ENCODE data around the gene JUP. TPM values are rescaled to one million over a fixed set of nuclear protein-coding genes. Genes with fewer than 3 reads are reported as not detected.
A peak's percentile ranks its signal among the peaks of the same experiment; 100 is the strongest.

The JUP gene
- polyA plus RNA-seq, 1 donor from 2014 or later = 46.1 TPM

DNA sequence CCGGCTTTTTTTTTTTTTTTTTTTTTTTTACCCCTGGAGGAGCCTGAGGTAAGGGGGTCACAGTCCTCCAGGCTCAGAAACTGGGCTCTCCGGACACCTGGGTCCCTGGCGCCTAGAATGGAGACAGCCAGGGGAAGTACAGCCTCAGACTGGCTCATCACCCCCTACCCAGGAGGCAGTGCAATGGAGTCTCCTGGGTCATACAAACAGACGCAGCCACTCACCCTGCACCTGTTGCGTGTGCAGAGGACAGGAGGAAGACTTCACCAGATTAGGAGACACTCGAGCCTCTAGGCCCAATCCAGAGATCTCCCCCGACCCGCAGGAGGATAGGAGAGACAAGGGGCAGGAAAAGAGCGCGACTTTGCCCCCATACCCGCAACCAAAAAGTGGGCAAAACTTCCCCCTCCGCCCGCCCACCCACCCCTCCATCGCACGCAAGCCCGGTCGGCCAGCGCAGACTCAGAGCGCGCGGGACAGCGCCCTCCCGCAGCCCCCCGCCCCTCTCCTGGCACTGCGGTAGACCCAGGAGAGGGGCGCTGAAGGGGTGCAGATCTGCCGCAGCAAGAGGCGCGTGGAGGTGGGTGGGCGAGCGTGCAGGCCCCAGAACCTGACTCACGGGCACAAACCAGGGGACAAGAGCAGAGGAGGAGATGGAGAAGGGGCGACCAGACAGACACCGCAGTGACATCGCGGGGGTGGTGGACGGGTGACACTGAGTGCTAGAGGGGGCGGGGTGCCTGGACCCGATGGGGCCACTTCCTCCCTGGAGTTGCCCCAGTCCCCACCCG, 53.0 kb downstream of the JUP start:
- Histone ChIP-seq H3K27ac (ENCODE audit: low read length) (no peak overlapping the region), H3F3A (ENCODE audit: insufficient read depth, low read length, poor library complexity, severe bottlenecking) (no peaks in the 10 kb centered on the region), H3K79me2 (replicated peaks; ENCODE audit: insufficient read depth, low read length) (no peaks in the 10 kb centered on the region), H3K4me3 (ENCODE audit: low read length) (peak overlapping the region; percentile 77), H3K36me3 (ENCODE audit: insufficient read depth, low read length) (no peaks in the 10 kb centered on the region), H3K9ac (ENCODE audit: low read length) (no peak overlapping the region), H2AFZ (ENCODE audit: low read depth, low read length) (no peak overlapping the region), H3K27me3 (ENCODE audit: insufficient read depth, low read depth, low read length) (peaks cover 60% of the 10 kb centered on the region), H3K9me2 (ENCODE audit: insufficient read depth, low read length) (no peaks in the 10 kb centered on the region), H3K9me3 (ENCODE audit: low read length) (no peaks in the 10 kb centered on the region), H3K4me2 (ENCODE audit: low read length) (no peak overlapping the region), H4K20me1 (ENCODE audit: insufficient read depth) (no peaks in the 10 kb centered on the region)
- TF ChIP-seq EP300 (conservative IDR thresholded peaks at IDR 0.05; ENCODE audit: poor library complexity, severe bottlenecking) (no peak), POLR2AphosphoS5 (IDR thresholded peaks at IDR 0.05) (no peak), TAF1 (IDR thresholded peaks at IDR 0.05; ENCODE audit: low read depth) (no peak), SMC3 (conservative IDR thresholded peaks at IDR 0.05; ENCODE audit: poor library complexity) (no peak)
- TF ChIP-seq, protein P1, sequence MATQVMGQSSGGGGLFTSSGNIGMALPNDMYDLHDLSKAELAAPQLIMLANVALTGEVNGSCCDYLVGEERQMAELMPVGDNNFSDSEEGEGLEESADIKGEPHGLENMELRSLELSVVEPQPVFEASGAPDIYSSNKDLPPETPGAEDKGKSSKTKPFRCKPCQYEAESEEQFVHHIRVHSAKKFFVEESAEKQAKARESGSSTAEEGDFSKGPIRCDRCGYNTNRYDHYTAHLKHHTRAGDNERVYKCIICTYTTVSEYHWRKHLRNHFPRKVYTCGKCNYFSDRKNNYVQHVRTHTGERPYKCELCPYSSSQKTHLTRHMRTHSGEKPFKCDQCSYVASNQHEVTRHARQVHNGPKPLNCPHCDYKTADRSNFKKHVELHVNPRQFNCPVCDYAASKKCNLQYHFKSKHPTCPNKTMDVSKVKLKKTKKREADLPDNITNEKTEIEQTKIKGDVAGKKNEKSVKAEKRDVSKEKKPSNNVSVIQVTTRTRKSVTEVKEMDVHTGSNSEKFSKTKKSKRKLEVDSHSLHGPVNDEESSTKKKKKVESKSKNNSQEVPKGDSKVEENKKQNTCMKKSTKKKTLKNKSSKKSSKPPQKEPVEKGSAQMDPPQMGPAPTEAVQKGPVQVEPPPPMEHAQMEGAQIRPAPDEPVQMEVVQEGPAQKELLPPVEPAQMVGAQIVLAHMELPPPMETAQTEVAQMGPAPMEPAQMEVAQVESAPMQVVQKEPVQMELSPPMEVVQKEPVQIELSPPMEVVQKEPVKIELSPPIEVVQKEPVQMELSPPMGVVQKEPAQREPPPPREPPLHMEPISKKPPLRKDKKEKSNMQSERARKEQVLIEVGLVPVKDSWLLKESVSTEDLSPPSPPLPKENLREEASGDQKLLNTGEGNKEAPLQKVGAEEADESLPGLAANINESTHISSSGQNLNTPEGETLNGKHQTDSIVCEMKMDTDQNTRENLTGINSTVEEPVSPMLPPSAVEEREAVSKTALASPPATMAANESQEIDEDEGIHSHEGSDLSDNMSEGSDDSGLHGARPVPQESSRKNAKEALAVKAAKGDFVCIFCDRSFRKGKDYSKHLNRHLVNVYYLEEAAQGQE (IDR thresholded peaks at IDR 0.05; ENCODE audit: borderline replicate concordance) = no peak
- TF ChIP-seq, protein P2, sequence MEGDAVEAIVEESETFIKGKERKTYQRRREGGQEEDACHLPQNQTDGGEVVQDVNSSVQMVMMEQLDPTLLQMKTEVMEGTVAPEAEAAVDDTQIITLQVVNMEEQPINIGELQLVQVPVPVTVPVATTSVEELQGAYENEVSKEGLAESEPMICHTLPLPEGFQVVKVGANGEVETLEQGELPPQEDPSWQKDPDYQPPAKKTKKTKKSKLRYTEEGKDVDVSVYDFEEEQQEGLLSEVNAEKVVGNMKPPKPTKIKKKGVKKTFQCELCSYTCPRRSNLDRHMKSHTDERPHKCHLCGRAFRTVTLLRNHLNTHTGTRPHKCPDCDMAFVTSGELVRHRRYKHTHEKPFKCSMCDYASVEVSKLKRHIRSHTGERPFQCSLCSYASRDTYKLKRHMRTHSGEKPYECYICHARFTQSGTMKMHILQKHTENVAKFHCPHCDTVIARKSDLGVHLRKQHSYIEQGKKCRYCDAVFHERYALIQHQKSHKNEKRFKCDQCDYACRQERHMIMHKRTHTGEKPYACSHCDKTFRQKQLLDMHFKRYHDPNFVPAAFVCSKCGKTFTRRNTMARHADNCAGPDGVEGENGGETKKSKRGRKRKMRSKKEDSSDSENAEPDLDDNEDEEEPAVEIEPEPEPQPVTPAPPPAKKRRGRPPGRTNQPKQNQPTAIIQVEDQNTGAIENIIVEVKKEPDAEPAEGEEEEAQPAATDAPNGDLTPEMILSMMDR (IDR thresholded peaks at IDR 0.05; ENCODE audit: poor library complexity, severe bottlenecking) = no peak

DNA sequence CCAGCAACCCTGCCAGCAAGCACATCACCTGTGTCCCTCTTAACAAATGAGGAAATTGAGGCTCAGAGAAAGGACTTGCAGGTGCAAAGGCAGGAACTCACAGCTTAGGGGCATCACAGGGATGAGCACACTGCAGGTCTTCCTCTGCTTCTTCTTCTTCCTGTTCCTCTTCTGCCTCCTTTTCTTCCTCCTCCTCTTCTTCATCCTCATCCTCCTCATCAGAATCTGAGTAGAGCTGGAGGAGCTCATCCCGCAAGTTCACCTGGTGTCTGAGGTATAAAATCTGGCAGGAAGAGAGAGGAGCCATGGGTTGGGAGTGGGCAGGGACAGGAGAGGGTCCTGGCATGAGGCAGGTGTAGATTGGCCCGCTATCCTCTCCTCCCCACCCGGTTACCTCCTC, 54.7 kb downstream of the JUP start:
- no peak overlapping the region for H2AFZ ChIP-seq (ENCODE audit: low read depth, low read length)
- no peaks in the 10 kb centered on the region for H4K20me1 ChIP-seq (ENCODE audit: insufficient read depth)
- H3K4me3 ChIP-seq (ENCODE audit: low read length) = no peak overlapping the region
- no peaks in the 10 kb centered on the region for H3K36me3 ChIP-seq (ENCODE audit: insufficient read depth, low read length)
- no peaks in the 10 kb centered on the region for H3K9me2 ChIP-seq (ENCODE audit: insufficient read depth, low read length)
- H3K27me3 ChIP-seq (ENCODE audit: insufficient read depth, low read depth, low read length) = peaks cover 50% of the 10 kb centered on the region
- no peaks in the 10 kb centered on the region for H3K79me2 ChIP-seq (replicated peaks; ENCODE audit: insufficient read depth, low read length)
- no peaks in the 10 kb centered on the region for H3F3A ChIP-seq (ENCODE audit: insufficient read depth, low read length, poor library complexity, severe bottlenecking)
- H3K27ac ChIP-seq (ENCODE audit: low read length) = no peak overlapping the region
- H3K9ac ChIP-seq (ENCODE audit: low read length) = no peak overlapping the region
- TF ChIP-seq, protein P2 (IDR thresholded peaks at IDR 0.05; ENCODE audit: poor library complexity, severe bottlenecking) = no peak
- no peak for TF ChIP-seq RAD21 (conservative IDR thresholded peaks at IDR 0.05)
- TF ChIP-seq EZH2 (IDR thresholded peaks at IDR 0.05; ENCODE audit: borderline replicate concordance, insufficient read depth, low read length, poor library complexity, severe bottlenecking) = no peak
- no peak for TF ChIP-seq MXI1 (conservative IDR thresholded peaks at IDR 0.05; ENCODE audit: poor library complexity, severe bottlenecking)
- TF ChIP-seq EP300 (conservative IDR thresholded peaks at IDR 0.05; ENCODE audit: poor library complexity, severe bottlenecking) = no peak
- TF ChIP-seq SMC3 (conservative IDR thresholded peaks at IDR 0.05; ENCODE audit: poor library complexity) = no peak
- TF ChIP-seq POLR2AphosphoS5 (IDR thresholded peaks at IDR 0.05) = no peak
- TF ChIP-seq, protein P1 (IDR thresholded peaks at IDR 0.05; ENCODE audit: borderline replicate concordance) = no peak
- TF ChIP-seq TAF1 (IDR thresholded peaks at IDR 0.05; ENCODE audit: low read depth) = no peak
- H3K9me3 ChIP-seq (ENCODE audit: low read length) = no peaks in the 10 kb centered on the region
- H3K4me2 ChIP-seq (ENCODE audit: low read length) = no peak overlapping the region

All from neural cell (in vitro differentiated cells).